Hepatocyte (in vitro differentiated cells): ENCODE measurements around the gene ARHGAP28. TPM values are rescaled to one million over a fixed set of nuclear protein-coding genes. Genes with fewer than 3 reads are reported as not detected.

Experiments used
- DNase-seq: peaks from one replicate; pipeline ENCODE4 v3.0.0-alpha.2; 2016; ENCODE audit warnings: low spot score
- H2AFZ ChIP-seq: fragments of 200-600 bp; sonication (generic); 2 replicates; pipeline ENCODE4 v1.6.0; 2016; ENCODE audit warnings: antibody characterized with exemption, mild to moderate bottlenecking
- H3K27ac ChIP-seq: fragments of 200-600 bp; sonication (generic); 2 replicates; pipeline ENCODE4 v1.5.1; 2016; ENCODE audit warnings: mild to moderate bottlenecking
- H3K27me3 ChIP-seq: fragments of 200-600 bp; sonication (generic); 2 replicates; pipeline ENCODE4 v1.6.1; 2016
- H3K36me3 ChIP-seq: fragments of 200-600 bp; sonication (generic); replicated peaks from 2 replicates; pipeline ENCODE4 v1.5.1; 2016; ENCODE audit warnings: low read depth; ENCODE audit not compliant: insufficient read depth
- H3K4me1 ChIP-seq: fragments of 200-600 bp; sonication (generic); 2 replicates; pipeline ENCODE4 v1.5.1; 2016; ENCODE audit warnings: mild to moderate bottlenecking, moderate library complexity; ENCODE audit not compliant: insufficient read depth
- H3K4me2 ChIP-seq: fragments of 200-600 bp; sonication (generic); 2 replicates; pipeline ENCODE4 v1.6.0; 2016
- H3K4me3 ChIP-seq: fragments of 200-600 bp; sonication (generic); 2 replicates; pipeline ENCODE4 v1.5.1; 2016; ENCODE audit warnings: mild to moderate bottlenecking
- H3K79me2 ChIP-seq: fragments of 200-600 bp; sonication (generic); 2 replicates; pipeline ENCODE4 v1.6.0; 2017; ENCODE audit warnings: mild to moderate bottlenecking
- H3K9me2 ChIP-seq: fragments of 200-600 bp; sonication (generic); replicated peaks from 2 replicates; pipeline ENCODE4 v1.6.0; 2017; ENCODE audit warnings: mild to moderate bottlenecking; ENCODE audit not compliant: insufficient read depth
- H3K9me3 ChIP-seq: fragments of 200-600 bp; sonication (generic); 2 replicates; pipeline ENCODE4 v1.5.1; 2016; ENCODE audit warnings: low read depth, mild to moderate bottlenecking
- H4K20me1 ChIP-seq: fragments of 200-600 bp; sonication (generic); 2 replicates; pipeline ENCODE4 v1.6.0; 2016; ENCODE audit warnings: mild to moderate bottlenecking; ENCODE audit not compliant: insufficient read depth, poor library complexity, severe bottlenecking
- CTCF ChIP-seq: fragments of 200-600 bp; sonication (generic); IDR thresholded peaks from 2 replicates; pipeline ENCODE4 v1.5.1; 2016; ENCODE audit warnings: antibody characterized with exemption, mild to moderate bottlenecking; ENCODE audit not compliant: poor library complexity
- EZH2 ChIP-seq: fragments of 200-600 bp; sonication (generic); IDR thresholded peaks from 2 replicates; pipeline ENCODE4 v1.6.1; 2016; ENCODE audit warnings: antibody characterized with exemption, mild to moderate bottlenecking, borderline replicate concordance
- EZH2phosphoT487 ChIP-seq: fragments of 200-600 bp; sonication (generic); IDR thresholded peaks from one replicate; pipeline ENCODE4 v1.6.1; 2018; ENCODE audit warnings: antibody characterized with exemption, mild to moderate bottlenecking, low read depth, moderate library complexity; ENCODE audit not compliant: unreplicated experiment, severe bottlenecking
- WGBS: methylation state at CpG from one replicate; pipeline ENCODE4 v1.1.6; 2016; ENCODE audit warnings: low lambda C conversion rate; ENCODE audit errors: missing lambda C conversion rate; 5-methylcytosine and 5-hydroxymethylcytosine counted together
- polyA plus RNA-seq: library from polyadenylated mRNA; unstranded; fragments of >200 nt; fragmentation: Nextera tagmentation; extraction: Ambion mirVana; gene quantifications from 2 replicates; pipeline ENCODE4 v1.2.1, GENCODE V29; 2016
- total RNA-seq: library from RNA; depleted of rRNA; stranded (reverse); fragments of >200 nt; gene quantifications from 2 replicates; pipeline ENCODE4 v1.2.3, GENCODE V29; 2014

Gene ARHGAP28
- total and polyA plus RNA-seq, 2 experiments from 2014 or later = 23.5 to 60.7 TPM

GRCh38 chr18:6683112-6683876 lies 46.2 kb upstream of the ARHGAP28 start:
- no peaks in the 10 kb centered on the region for H3K9me2 ChIP-seq
- H3K4me2 ChIP-seq = peak overlapping the region; percentile 65
- peak; percentile 30 for DNase-seq
- peak overlapping the region; percentile 5 for H2AFZ ChIP-seq
- WGBS = 84% methylated on average over 25 of the region's 25 CpGs
- H3K9me3 ChIP-seq = no peaks in the 10 kb centered on the region
- H3K27me3 ChIP-seq = no peaks in the 10 kb centered on the region
- H3K4me1 ChIP-seq = peaks cover 10% of the 10 kb centered on the region
- H3K36me3 ChIP-seq = no peaks in the 10 kb centered on the region
- H3K27ac ChIP-seq = no peak overlapping the region
- no peaks in the 10 kb centered on the region for H4K20me1 ChIP-seq
- TF ChIP-seq CTCF (no peak), EZH2phosphoT487 (no peak), EZH2 (no peak)
- H3K79me2 ChIP-seq = no peaks in the 10 kb centered on the region
- H3K4me3 ChIP-seq = no peak overlapping the region

DNA sequence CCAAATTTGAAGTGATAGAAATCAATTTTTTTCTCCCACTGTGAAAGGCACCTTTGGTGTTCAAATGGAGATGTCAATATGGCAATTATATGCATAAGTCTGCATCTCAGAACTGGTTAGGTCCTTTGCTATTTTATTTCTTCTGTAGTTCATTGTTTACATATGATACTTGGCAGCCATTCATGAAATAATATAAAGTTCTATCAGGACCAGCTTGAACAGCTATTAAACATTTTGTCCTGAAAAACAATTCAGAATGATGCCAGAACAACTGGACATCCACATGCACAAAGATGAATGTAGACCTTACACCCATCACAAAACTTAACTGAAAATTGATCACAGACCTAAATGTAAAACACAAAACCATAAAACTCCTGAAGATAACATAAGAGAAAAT lies 41.8 kb upstream of the ARHGAP28 start:
- TF ChIP-seq EZH2 = no peak
- no peak for TF ChIP-seq CTCF
- no peak for TF ChIP-seq EZH2phosphoT487
- DNase-seq = no peak
- Histone ChIP-seq H3K4me2 (no peak overlapping the region), H3K79me2 (no peaks in the 10 kb centered on the region), H3K4me1 (peaks cover 2% of the 10 kb centered on the region), H3K27me3 (no peaks in the 10 kb centered on the region), H3K9me2 (no peaks in the 10 kb centered on the region), H3K9me3 (no peaks in the 10 kb centered on the region), H3K27ac (no peak overlapping the region), H4K20me1 (no peaks in the 10 kb centered on the region), H3K36me3 (no peaks in the 10 kb centered on the region), H2AFZ (no peak overlapping the region), H3K4me3 (no peak overlapping the region)

- no peak overlapping the region for H3K27ac ChIP-seq
- H3K36me3 ChIP-seq = no peaks in the 10 kb centered on the region
- no peak for TF ChIP-seq EZH2
- no peak for TF ChIP-seq EZH2phosphoT487
- TF ChIP-seq CTCF = no peak
- H4K20me1 ChIP-seq = no peaks in the 10 kb centered on the region
- no peaks in the 10 kb centered on the region for H3K9me2 ChIP-seq
- 89% methylated on average over 1 of the region's 1 CpG for WGBS
- H3K4me1 ChIP-seq = no peaks in the 10 kb centered on the region
- no peak overlapping the region for H2AFZ ChIP-seq
- no peak overlapping the region for H3K4me2 ChIP-seq
- H3K27me3 ChIP-seq = no peaks in the 10 kb centered on the region
- no peak overlapping the region for H3K4me3 ChIP-seq
- H3K9me3 ChIP-seq = no peaks in the 10 kb centered on the region
- no peaks in the 10 kb centered on the region for H3K79me2 ChIP-seq
- DNase-seq = no peak
Observed at GRCh38 chr18:6708890-6709289, 20.6 kb upstream of the ARHGAP28 start.
